MCF 10A (cell line): ENCODE data around the gene RASAL1. TPM values are rescaled to one million over a fixed set of nuclear protein-coding genes. Genes with fewer than 3 reads are reported as not detected.

Source experiments
- BruUV-seq: library from RNA; stranded (reverse); fragments of 400-500 nt; replicated peaks from 2 replicates; lab custom pipeline; 2021; lab: Mats Ljungman, UMichigan
- CTCF ChIA-PET: fragments of 300-600 bp; sonication (Branson Sonifier 250); formaldehyde crosslinking; extraction: SDS; loops from one replicate; lab custom pipeline; 2021; ENCODE audit warnings: antibody characterized with exemption, inconsistent platforms; lab: Yijun Ruan, JAX
- POLR2A ChIA-PET: fragments of 300-600, 350-650 bp; sonication (Branson Sonifier 250); formaldehyde crosslinking; extraction: SDS; loops from one replicate; lab custom pipeline; 2020; ENCODE audit warnings: antibody characterized with exemption, inconsistent platforms; lab: Yijun Ruan, JAX
- DNase-seq: peaks from one replicate; pipeline ENCODE4 v3.0.0-alpha.2; 2018; ENCODE audit not compliant: unreplicated experiment
- H3K27ac Mint-ChIP-seq: one replicate; pipeline ENCODE4 v1.8.0; 2022; ENCODE audit warnings: mild to moderate bottlenecking, low read depth, mixed read lengths; ENCODE audit not compliant: unreplicated experiment
- H3K27me3 Mint-ChIP-seq: one replicate; pipeline ENCODE4 v1.8.0; 2022; ENCODE audit warnings: mixed read lengths; ENCODE audit not compliant: insufficient read depth, unreplicated experiment
- H3K36me3 Mint-ChIP-seq: one replicate; pipeline ENCODE4 v1.8.0; 2022; ENCODE audit warnings: mild to moderate bottlenecking, moderate library complexity, mixed read lengths; ENCODE audit not compliant: insufficient read depth, unreplicated experiment
- H3K4me1 Mint-ChIP-seq: one replicate; pipeline ENCODE4 v1.8.0; 2022; ENCODE audit warnings: mixed read lengths; ENCODE audit not compliant: insufficient read depth, unreplicated experiment
- H3K4me3 Mint-ChIP-seq: one replicate; pipeline ENCODE4 v1.8.0; 2022; ENCODE audit warnings: mild to moderate bottlenecking, moderate library complexity, mixed read lengths; ENCODE audit not compliant: unreplicated experiment
- H3K9me3 Mint-ChIP-seq: one replicate; pipeline ENCODE4 v1.8.0; 2022; ENCODE audit warnings: mixed read lengths; ENCODE audit not compliant: unreplicated experiment
- CTCF ChIP-seq: fragments of 200-600 bp; IDR thresholded peaks from one replicate; pipeline ENCODE4 v1.8.0; 2022; ENCODE audit warnings: antibody characterized with exemption, mild to moderate bottlenecking; ENCODE audit not compliant: unreplicated experiment
- intact Hi-C: fragments of 100-400 bp; cut with micrococcal nuclease; formaldehyde crosslinking; loops from 2 replicates; pipeline ENCODE4 v1.14.1; 2022
- total RNA-seq: library from RNA; stranded (reverse); gene quantifications from 2 replicates; pipeline ENCODE4 v1.2.3, GENCODE V29; 2022

The RASAL1 gene
- total RNA-seq, 1 experiment from 2014 or later, result not detected

GRCh38 chr12:113155060-113155459 is 19.5 kb upstream of the RASAL1 start:
- Mint-ChIP-seq H3K9me3 (no peaks in the 10 kb centered on the region), H3K4me3 (no peak overlapping the region), H3K27me3 (peaks cover 14% of the 10 kb centered on the region), H3K4me1 (peaks cover 16% of the 10 kb centered on the region), H3K36me3 (peaks cover 21% of the 10 kb centered on the region), H3K27ac (no peak overlapping the region)
- CTCF ChIA-PET, result interaction anchor here (1.2 to 6.9 kb wide), 2 partner anchors 35 to 106 kb away, joined by 3 to 45 read pairs; no protein-coding TSS in a partner anchor
- no TSS peak for BruUV-seq
- POLR2A ChIA-PET, result no interaction called here
- intact Hi-C loops, result loop anchor here (10.0 kb wide), 1 partner anchor 250 kb away; the partner anchor contains the start of gene OAS1
- no peak for TF ChIP-seq CTCF
- no peak for DNase-seq

GRCh38 chr12:113154351-113154973 is 18.9 kb upstream of the RASAL1 start:
- H3K36me3 Mint-ChIP-seq, result peaks cover 15% of the 10 kb centered on the region
- POLR2A ChIA-PET, result interaction anchor here (0.7 kb wide), 1 partner anchor 116 kb away, joined by 3 read pairs; no protein-coding TSS in a partner anchor
- CTCF ChIA-PET, result interaction anchor here (0.8 to 6.9 kb wide), 6 partner anchors 23 to 792 kb away, joined by 3 to 45 read pairs (median 3); no protein-coding TSS in a partner anchor
- H3K4me3 Mint-ChIP-seq, result no peak overlapping the region
- DNase-seq, result no peak
- H3K27ac Mint-ChIP-seq, result no peak overlapping the region
- peaks cover 14% of the 10 kb centered on the region for H3K27me3 Mint-ChIP-seq
- peaks cover 12% of the 10 kb centered on the region for H3K4me1 Mint-ChIP-seq
- no peak for TF ChIP-seq CTCF
- no TSS peak for BruUV-seq
- no peaks in the 10 kb centered on the region for H3K9me3 Mint-ChIP-seq
- intact Hi-C loops, result loop anchor here (10.0 kb wide), 1 partner anchor 250 kb away; the partner anchor contains the start of gene OAS1

GRCh38 chr12:113152835-113153814 is 17.6 kb upstream of the RASAL1 start:
- POLR2A ChIA-PET, result interaction anchor here (0.7 to 1.5 kb wide), 3 partner anchors 31 to 160 kb away, joined by 3 to 4 read pairs (median 3); partner anchors contain the start of gene DDX54
- peak; percentile 76 for DNase-seq

More at GRCh38 chr12:113152835-113153814, 17.6 kb upstream of the RASAL1 start:
- Mint-ChIP-seq H3K4me1 (peaks cover 12% of the 10 kb centered on the region), H3K9me3 (no peaks in the 10 kb centered on the region), H3K27me3 (peaks cover 14% of the 10 kb centered on the region), H3K4me3 (peak overlapping the region; percentile 65), H3K36me3 (peaks cover 11% of the 10 kb centered on the region), H3K27ac (no peak overlapping the region)
- CTCF ChIA-PET, result interaction anchor here (0.6 to 6.9 kb wide), 12 partner anchors 15 to 793 kb away, joined by 3 to 45 read pairs (median 4); no protein-coding TSS in a partner anchor
- no TSS peak for BruUV-seq
- TF ChIP-seq CTCF, result peak; percentile 38
- intact Hi-C loops, result loop anchor here (1.0 to 10.0 kb wide), 4 partner anchors 55 to 248 kb away; partner anchors contain the start of gene OAS1
